Measurements from ENCODE around the gene ARHGAP24.

DNA sequence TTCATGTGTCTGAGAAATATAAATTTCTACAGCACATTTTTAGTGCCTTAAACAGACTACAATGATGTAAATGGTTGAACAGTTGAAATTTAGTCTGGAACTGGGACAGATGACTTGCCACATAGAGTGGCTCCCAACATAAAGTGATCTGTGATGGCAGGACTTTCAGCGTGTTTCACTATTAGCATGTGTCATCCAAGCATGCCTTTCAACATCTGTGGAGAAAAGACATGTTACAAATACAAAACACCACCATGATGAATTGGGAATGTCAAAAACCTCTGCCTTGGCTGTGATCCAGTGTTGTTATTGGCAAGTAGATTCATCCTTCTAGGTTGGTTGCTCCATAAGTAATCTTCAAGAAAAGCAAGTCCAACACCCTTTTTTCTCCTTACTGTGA is 536.2 kb downstream of the ARHGAP24 start:
- TF ChIP-seq, protein P1, sequence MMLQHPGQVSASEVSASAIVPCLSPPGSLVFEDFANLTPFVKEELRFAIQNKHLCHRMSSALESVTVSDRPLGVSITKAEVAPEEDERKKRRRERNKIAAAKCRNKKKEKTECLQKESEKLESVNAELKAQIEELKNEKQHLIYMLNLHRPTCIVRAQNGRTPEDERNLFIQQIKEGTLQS (CRISPR knock-in tag; conservative IDR thresholded peaks at IDR 0.05): no peak
- TF ChIP-seq EMX1 (CRISPR knock-in tag; IDR thresholded peaks at IDR 0.05): no peak
- TF ChIP-seq ESRRA (CRISPR knock-in tag; IDR thresholded peaks at IDR 0.05; ENCODE audit: borderline replicate concordance): no peak
- TF ChIP-seq, protein P2, sequence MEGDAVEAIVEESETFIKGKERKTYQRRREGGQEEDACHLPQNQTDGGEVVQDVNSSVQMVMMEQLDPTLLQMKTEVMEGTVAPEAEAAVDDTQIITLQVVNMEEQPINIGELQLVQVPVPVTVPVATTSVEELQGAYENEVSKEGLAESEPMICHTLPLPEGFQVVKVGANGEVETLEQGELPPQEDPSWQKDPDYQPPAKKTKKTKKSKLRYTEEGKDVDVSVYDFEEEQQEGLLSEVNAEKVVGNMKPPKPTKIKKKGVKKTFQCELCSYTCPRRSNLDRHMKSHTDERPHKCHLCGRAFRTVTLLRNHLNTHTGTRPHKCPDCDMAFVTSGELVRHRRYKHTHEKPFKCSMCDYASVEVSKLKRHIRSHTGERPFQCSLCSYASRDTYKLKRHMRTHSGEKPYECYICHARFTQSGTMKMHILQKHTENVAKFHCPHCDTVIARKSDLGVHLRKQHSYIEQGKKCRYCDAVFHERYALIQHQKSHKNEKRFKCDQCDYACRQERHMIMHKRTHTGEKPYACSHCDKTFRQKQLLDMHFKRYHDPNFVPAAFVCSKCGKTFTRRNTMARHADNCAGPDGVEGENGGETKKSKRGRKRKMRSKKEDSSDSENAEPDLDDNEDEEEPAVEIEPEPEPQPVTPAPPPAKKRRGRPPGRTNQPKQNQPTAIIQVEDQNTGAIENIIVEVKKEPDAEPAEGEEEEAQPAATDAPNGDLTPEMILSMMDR (IDR thresholded peaks at IDR 0.05): no peak
- no peak for TF ChIP-seq ELF4 (CRISPR knock-in tag; IDR thresholded peaks at IDR 0.05; ENCODE audit: low read depth)
